GM12878 (cell line): ENCODE measurements around the gene ISCA2. TPM values are rescaled to one million over a fixed set of nuclear protein-coding genes. Genes with fewer than 3 reads are reported as not detected.

Experiments used
- ATAC-seq: fragments of 200-7000 bp; cut with Tn5 transposase; 3 replicates; pipeline ENCODE4 v1.9.1; 2020; ENCODE audit warnings: mild to moderate bottlenecking, moderate library complexity
- BruUV-seq: library from RNA; stranded (reverse); fragments of 400-500 nt; replicated peaks from 2 replicates; lab custom pipeline; 2021; lab: Mats Ljungman, UMichigan
- CTCF ChIA-PET: fragments of 300-600 bp; sonication (Branson Sonifier 250); formaldehyde crosslinking; extraction: SDS; loops from one replicate; lab custom pipeline; 2021; ENCODE audit warnings: inconsistent platforms; lab: Yijun Ruan, JAX
- POLR2A ChIA-PET: fragments of 350-600 bp; formaldehyde crosslinking; extraction: SDS; loops from one replicate; lab custom pipeline; 2021; ENCODE audit warnings: inconsistent platforms; lab: Charles Lee
- RAD21 ChIA-PET: fragments of 300-600 bp; sonication (Branson Sonifier 250); formaldehyde crosslinking; loops from one replicate; lab custom pipeline; 2023; ENCODE audit warnings: antibody characterized with exemption; ENCODE audit not compliant: unreplicated experiment; lab: Charles Lee
- SMC1A ChIA-PET: fragments of 300-600 bp; sonication (Branson Sonifier 250); formaldehyde crosslinking; loops from one replicate; lab custom pipeline; 2023; ENCODE audit not compliant: unreplicated experiment, uncharacterized antibody; lab: Charles Lee
- DNase-seq: peaks from one replicate; pipeline ENCODE4 v3.0.0-alpha.2; 2011; ENCODE audit warnings: low read depth, low spot score
- FAIRE-seq: peaks from 3 replicates; lab custom pipeline; 2011; peaks lifted over from hg19 to GRCh38; lab: Jason Lieb, UNC
- H2AFZ ChIP-seq: 2 replicates; pipeline ENCODE4 v1.6.0; 2011; ENCODE audit warnings: low read depth, low read length, control low read depth; ENCODE audit not compliant: control insufficient read depth
- H3K27ac ChIP-seq: 2 replicates; pipeline ENCODE4 v1.5.1; 2011; ENCODE audit warnings: control low read depth; ENCODE audit not compliant: control insufficient read depth, insufficient read depth
- H3K27me3 ChIP-seq, 2 experiments: replicated peaks in 1 of 2; 2 replicates each; pipeline versions ENCODE4 v1.6.0 to v1.6.1; 2011; ENCODE audit warnings: low read length in 1 of 2; ENCODE audit not compliant: control insufficient read depth in 2 of 2, insufficient read depth in 2 of 2
- H3K36me3 ChIP-seq, 2 experiments: 2 replicates each; pipeline ENCODE4 v1.5.1; 2011; ENCODE audit warnings: low read length in 1 of 2; ENCODE audit not compliant: control insufficient read depth in 2 of 2, insufficient read depth in 2 of 2
- H3K4me1 ChIP-seq: 2 replicates; pipeline ENCODE4 v1.6.1; 2011; ENCODE audit warnings: mild to moderate bottlenecking, low read length, moderate library complexity, mixed read lengths; ENCODE audit not compliant: control insufficient read depth, insufficient read depth
- H3K4me2 ChIP-seq: 2 replicates; pipeline ENCODE4 v1.6.0; 2011; ENCODE audit warnings: control low read depth; ENCODE audit not compliant: control insufficient read depth, insufficient read depth
- H3K4me3 ChIP-seq: fragments of 200-600 bp; sonication (generic); 2 replicates; pipeline ENCODE4 v1.5.1; 2016
- H3K79me2 ChIP-seq: 2 replicates; pipeline ENCODE4 v1.6.0; 2011; ENCODE audit warnings: low read length; ENCODE audit not compliant: control insufficient read depth, insufficient read depth
- H3K9ac ChIP-seq: 2 replicates; pipeline ENCODE4 v1.8.0; 2011; ENCODE audit warnings: low read length, control low read depth, mixed read lengths; ENCODE audit not compliant: control insufficient read depth, insufficient read depth
- H3K9me3 ChIP-seq: replicated peaks from 3 replicates; pipeline ENCODE4 v1.5.1; 2011; ENCODE audit warnings: mild to moderate bottlenecking, low read length; ENCODE audit not compliant: control insufficient read depth, insufficient read depth
- H4K20me1 ChIP-seq: 2 replicates; pipeline ENCODE4 v1.6.0; 2011; ENCODE audit not compliant: control insufficient read depth, insufficient read depth
- DPF2 ChIP-seq: fragments of 450-650 bp; IDR thresholded peaks from 2 replicates; pipeline ENCODE4 v1.6.1; 2017; ENCODE audit warnings: mild to moderate bottlenecking
- JUND ChIP-seq: IDR thresholded peaks from 2 replicates; pipeline ENCODE4 v1.6.1; 2012; ENCODE audit warnings: low read depth, mild to moderate bottlenecking, low read length, improper control_type of control experiment, moderate library complexity
- STAT3 ChIP-seq: IDR thresholded peaks from 2 replicates; pipeline ENCODE4 v1.6.1; 2011; ENCODE audit warnings: low read depth, low read length, improper control_type of control experiment
- TCF3 ChIP-seq: IDR thresholded peaks from 2 replicates; pipeline ENCODE4 v1.6.1; 2012; ENCODE audit warnings: low read depth, mild to moderate bottlenecking, low read length, borderline replicate concordance; ENCODE audit not compliant: insufficient read depth
- WGBS: methylation state at CpG from one replicate; pipeline ENCODE4 v1.1.6; 2016; ENCODE audit warnings: low lambda C conversion rate; ENCODE audit not compliant: insufficient replicate concordance, insufficient coverage; ENCODE audit errors: missing lambda C conversion rate; 5-methylcytosine and 5-hydroxymethylcytosine counted together
- in situ Hi-C: fragments of 300-500 bp; cut with MboI; formaldehyde crosslinking; loops from 9 replicates; pipeline ENCODE4 v1.14.3; 2018; ENCODE audit warnings: mixed read lengths
- intact Hi-C: fragments of 100-400 bp; cut with micrococcal nuclease; formaldehyde crosslinking; loops from one replicate; pipeline ENCODE4 v1.14.2; 2022; ENCODE audit not compliant: unreplicated experiment
- polyA plus RNA-seq, 11 experiments: library from polyadenylated mRNA; depleted of rRNA in 4 of 11; unstranded in 6 of 11; stranded (reverse) in 5 of 11; fragments of >200 nt; fragmentation: Nextera tagmentation in 4 of 11; fragmentation: Illumina TruSeq in 1 of 11; extraction: Ambion mirVana in 4 of 11; extraction: Trizol in 1 of 11; gene quantifications; 1 replicate in 1 of 11; 2 replicates in 10 of 11; pipeline versions ENCODE4 v1.2.1 to v1.2.3, GENCODE V29; 2011 to 2016; ENCODE audit warnings: inconsistent platforms in 2 of 11, missing spikeins in 2 of 11, low read depth in 1 of 11
- total RNA-seq, 4 experiments: library from RNA; depleted of rRNA in 3 of 4; stranded (reverse); fragments of >200 nt in 3 of 4; fragmentation: Illumina TruSeq in 1 of 4; extraction: Trizol in 1 of 4; gene quantifications; 2 replicates each; pipeline versions ENCODE4 v1.2.1 to v1.2.3, GENCODE V29; 2013 to 2021
- TF ChIP-seq, protein P1 (sequence below): IDR thresholded peaks from 2 replicates; pipeline ENCODE4 v1.6.1; 2012; ENCODE audit warnings: improper control_type of control experiment, low read depth, low read length; ENCODE audit not compliant: insufficient replicate concordance

Gene ISCA2
- total and polyA plus RNA-seq, 10 of the 15 experiments (the other 5 are each of a cell fraction or from before 2014, with no cell fraction given): 7.5 to 116 (median 32.5) TPM

DNA sequence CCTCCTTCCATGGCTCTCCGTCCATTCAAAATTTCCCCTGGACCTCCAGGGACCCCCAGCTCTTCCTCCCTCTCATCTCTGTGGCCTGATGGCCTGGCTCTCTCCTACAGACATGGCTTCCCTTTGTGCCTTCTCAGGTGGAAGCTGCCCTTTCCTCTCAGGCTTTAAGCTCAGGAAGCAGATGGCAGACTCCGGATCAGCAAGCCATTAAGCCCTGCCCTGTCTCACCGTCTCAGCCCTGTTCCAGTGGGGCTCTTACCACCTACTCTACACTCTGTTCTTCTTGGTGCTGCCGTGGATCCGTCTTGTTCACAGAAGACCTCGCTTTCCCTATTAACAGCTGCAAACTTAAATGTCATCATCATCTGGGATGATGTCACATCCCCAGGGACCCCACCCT lies 33.6 kb upstream of the ISCA2 start:
- BruUV-seq: no TSS peak
- TF ChIP-seq STAT3: no peak
- TF ChIP-seq, protein P1, sequence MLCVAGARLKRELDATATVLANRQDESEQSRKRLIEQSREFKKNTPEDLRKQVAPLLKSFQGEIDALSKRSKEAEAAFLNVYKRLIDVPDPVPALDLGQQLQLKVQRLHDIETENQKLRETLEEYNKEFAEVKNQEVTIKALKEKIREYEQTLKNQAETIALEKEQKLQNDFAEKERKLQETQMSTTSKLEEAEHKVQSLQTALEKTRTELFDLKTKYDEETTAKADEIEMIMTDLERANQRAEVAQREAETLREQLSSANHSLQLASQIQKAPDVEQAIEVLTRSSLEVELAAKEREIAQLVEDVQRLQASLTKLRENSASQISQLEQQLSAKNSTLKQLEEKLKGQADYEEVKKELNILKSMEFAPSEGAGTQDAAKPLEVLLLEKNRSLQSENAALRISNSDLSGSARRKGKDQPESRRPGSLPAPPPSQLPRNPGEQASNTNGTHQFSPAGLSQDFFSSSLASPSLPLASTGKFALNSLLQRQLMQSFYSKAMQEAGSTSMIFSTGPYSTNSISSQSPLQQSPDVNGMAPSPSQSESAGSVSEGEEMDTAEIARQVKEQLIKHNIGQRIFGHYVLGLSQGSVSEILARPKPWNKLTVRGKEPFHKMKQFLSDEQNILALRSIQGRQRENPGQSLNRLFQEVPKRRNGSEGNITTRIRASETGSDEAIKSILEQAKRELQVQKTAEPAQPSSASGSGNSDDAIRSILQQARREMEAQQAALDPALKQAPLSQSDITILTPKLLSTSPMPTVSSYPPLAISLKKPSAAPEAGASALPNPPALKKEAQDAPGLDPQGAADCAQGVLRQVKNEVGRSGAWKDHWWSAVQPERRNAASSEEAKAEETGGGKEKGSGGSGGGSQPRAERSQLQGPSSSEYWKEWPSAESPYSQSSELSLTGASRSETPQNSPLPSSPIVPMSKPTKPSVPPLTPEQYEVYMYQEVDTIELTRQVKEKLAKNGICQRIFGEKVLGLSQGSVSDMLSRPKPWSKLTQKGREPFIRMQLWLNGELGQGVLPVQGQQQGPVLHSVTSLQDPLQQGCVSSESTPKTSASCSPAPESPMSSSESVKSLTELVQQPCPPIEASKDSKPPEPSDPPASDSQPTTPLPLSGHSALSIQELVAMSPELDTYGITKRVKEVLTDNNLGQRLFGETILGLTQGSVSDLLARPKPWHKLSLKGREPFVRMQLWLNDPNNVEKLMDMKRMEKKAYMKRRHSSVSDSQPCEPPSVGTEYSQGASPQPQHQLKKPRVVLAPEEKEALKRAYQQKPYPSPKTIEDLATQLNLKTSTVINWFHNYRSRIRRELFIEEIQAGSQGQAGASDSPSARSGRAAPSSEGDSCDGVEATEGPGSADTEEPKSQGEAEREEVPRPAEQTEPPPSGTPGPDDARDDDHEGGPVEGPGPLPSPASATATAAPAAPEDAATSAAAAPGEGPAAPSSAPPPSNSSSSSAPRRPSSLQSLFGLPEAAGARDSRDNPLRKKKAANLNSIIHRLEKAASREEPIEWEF: no peak
- TF ChIP-seq TCF3: no peak
- TF ChIP-seq DPF2: no peak
- no peak for TF ChIP-seq JUND
- ATAC-seq (no peak), DNase-seq (no peak), FAIRE-seq (no peak)
- H3K36me3 ChIP-seq: no peaks in the 10 kb centered on the region
- ChIA-PET RAD21 (no interaction called here), CTCF (interaction anchor here (0.7 to 1.9 kb wide), 4 partner anchors 31 to 193 kb away, joined by 3 to 8 read pairs (median 5); partner anchors contain the start of genes ISCA2 and NPC2), SMC1A (interaction anchor here (1.3 kb wide), 1 partner anchor 31 kb away, joined by 5 read pairs; no protein-coding TSS in a partner anchor), POLR2A (no interaction called here)
- H4K20me1 ChIP-seq: no peaks in the 10 kb centered on the region
- H3K9ac ChIP-seq: no peak overlapping the region
- 44% methylated on average over 6 of the region's 6 CpGs for WGBS
- no peaks in the 10 kb centered on the region for H3K4me1 ChIP-seq
- H3K9me3 ChIP-seq: no peaks in the 10 kb centered on the region
- in situ Hi-C loops: no loop called here
- no peak overlapping the region for H3K27ac ChIP-seq
- H3K27me3 ChIP-seq: peaks cover 0 to 5% of the 10 kb centered on the region in 2 experiments; a peak in 2 of 4 replicates
- H2AFZ ChIP-seq: no peak overlapping the region
- H3K4me2 ChIP-seq: no peak overlapping the region
- no peak overlapping the region for H3K4me3 ChIP-seq
- no peaks in the 10 kb centered on the region for H3K79me2 ChIP-seq
- intact Hi-C loops: no loop called here
